SK-MEL-5 (cell line): Measurements from ENCODE around the gene COLEC11. TPM values are rescaled to one million over a fixed set of nuclear protein-coding genes. Genes with fewer than 3 reads are reported as not detected.
"Not testable (repeated sequence)": the region's sequence is repeated elsewhere in the genome, so short reads cannot be mapped to it uniquely, and the experiment has no call there.

Experiments used
- DNase-seq: peaks from one replicate; pipeline ENCODE4 v3.0.0-alpha.2; 2016; ENCODE audit warnings: low read depth, low spot score
- in situ Hi-C: cut with HindIII; loops from 2 replicates; pipeline ENCODE4 v1.10.0; 2016; ENCODE audit warnings: low sequenced_read_pairs, high pct_unique_total_duplicates, low pct_unique_long_range_greater_than_20kb
- total RNA-seq: library from RNA; depleted of rRNA; stranded (reverse); fragments of >200 nt; shearing (Covaris generic); gene quantifications from 2 replicates; pipeline ENCODE4 v1.2.3, GENCODE V29; 2014

The COLEC11 gene
- total RNA-seq, 1 experiment from 2014 or later: not detected

GRCh38 chr2:3654531-3655225, 59.8 kb downstream of the COLEC11 start:
- in situ Hi-C loops: no loop called here
- no peak for DNase-seq

- no peak for DNase-seq
- in situ Hi-C loops: no loop called here
Measured at GRCh38 chr2:3655871-3656761, 61.2 kb downstream of the COLEC11 start.

GRCh38 chr2:3656762-3657721, 62.1 kb downstream of the COLEC11 start:
- peak; percentile 30 for DNase-seq
- in situ Hi-C loops: no loop called here

- in situ Hi-C loops: no loop called here
Measured at GRCh38 chr2:3657881-3658280, 63.0 kb downstream of the COLEC11 start, which contains the start of gene ALLC. Gene ALLC (plus strand): TSS chr2:3658200. CDS start chr2:3671158, 12,958 bp downstream.

GRCh38 chr2:3659447-3660432, 64.8 kb downstream of the COLEC11 start:
- DNase-seq: no peak
- in situ Hi-C loops: no loop called here

More at GRCh38 chr2:3657881-3658280, 63.0 kb downstream of the COLEC11 start, which contains the start of gene ALLC:
- no peak for DNase-seq

GRCh38 chr2:3660640-3661039, 65.7 kb downstream of the COLEC11 start:
- DNase-seq: not testable (repeated sequence)

GRCh38 chr2:3661149-3661660, 66.3 kb downstream of the COLEC11 start:
- no peak for DNase-seq
- in situ Hi-C loops: no loop called here

More at GRCh38 chr2:3660640-3661039, 65.7 kb downstream of the COLEC11 start:
- in situ Hi-C loops: not testable (repeated sequence)

- no peak for DNase-seq
- in situ Hi-C loops: no loop called here
Measured at GRCh38 chr2:3662239-3662638, 67.3 kb downstream of the COLEC11 start.

GRCh38 chr2:3664118-3664517, 69.2 kb downstream of the COLEC11 start:
- in situ Hi-C loops: no loop called here

GRCh38 chr2:3664925-3665324, 70.0 kb downstream of the COLEC11 start:
- DNase-seq: no peak
- in situ Hi-C loops: no loop called here

More at GRCh38 chr2:3664118-3664517, 69.2 kb downstream of the COLEC11 start:
- no peak for DNase-seq

GRCh38 chr2:3665886-3666612, 71.1 kb downstream of the COLEC11 start:
- no peak for DNase-seq
- in situ Hi-C loops: no loop called here

- no peak for DNase-seq
- in situ Hi-C loops: no loop called here
Measured at GRCh38 chr2:3666613-3666975, 71.7 kb downstream of the COLEC11 start.

GRCh38 chr2:3667151-3667631, 72.3 kb downstream of the COLEC11 start:
- in situ Hi-C loops: no loop called here
- DNase-seq: no peak

- in situ Hi-C loops: no loop called here
- DNase-seq: no peak
Measured at GRCh38 chr2:3669656-3670055, 74.7 kb downstream of the COLEC11 start.

GRCh38 chr2:3670376-3670775, 75.5 kb downstream of the COLEC11 start:
- in situ Hi-C loops: no loop called here
- DNase-seq: no peak

- in situ Hi-C loops: no loop called here
Measured at GRCh38 chr2:3670941-3671340, 76.0 kb downstream of the COLEC11 start.

More at GRCh38 chr2:3670941-3671340, 76.0 kb downstream of the COLEC11 start:
- DNase-seq: no peak
